Measurements from ENCODE around the gene EVL. TPM values are rescaled to one million over a fixed set of nuclear protein-coding genes. Genes with fewer than 3 reads are reported as not detected.

The EVL gene
- total RNA-seq, 2 donors from 2014 or later, result 42.5 to 98.4 TPM

GRCh38 chr14:100077441-100077840, 12.2 kb downstream of the EVL start:
- H3K9me3 ChIP-seq, result no peaks in the 10 kb centered on the region
- no peak overlapping the region for H3K27ac ChIP-seq
- intact Hi-C loops (cut with DNase I), result no loop called here
- H3K4me3 ChIP-seq, result no peak overlapping the region
- 96% methylated on average over 9 of the region's 9 CpGs for WGBS
- no peak for TF ChIP-seq POLR2AphosphoS5 (IDR thresholded peaks at IDR 0.05)
- TF ChIP-seq CTCF (IDR thresholded peaks at IDR 0.05), result no peak
- no peak for TF ChIP-seq POLR2A (IDR thresholded peaks at IDR 0.05)
- DNase-seq (ENCODE audit: low spot score), result no peak
- H3K27me3 ChIP-seq (replicated peaks; ENCODE audit: insufficient read depth), result no peaks in the 10 kb centered on the region
- H3K4me1 ChIP-seq (replicated peaks), result peaks cover 10% of the 10 kb centered on the region
- H3K36me3 ChIP-seq, result no peaks in the 10 kb centered on the region

GRCh38 chr14:100078216-100078803, 13.1 kb downstream of the EVL start:
- WGBS, result 86% methylated on average over 10 of the region's 10 CpGs
- Histone ChIP-seq H3K27me3 (replicated peaks; ENCODE audit: insufficient read depth) (no peaks in the 10 kb centered on the region), H3K9me3 (no peaks in the 10 kb centered on the region), H3K27ac (no peak overlapping the region), H3K36me3 (no peaks in the 10 kb centered on the region), H3K4me1 (replicated peaks) (peaks cover 10% of the 10 kb centered on the region), H3K4me3 (no peak overlapping the region)
- DNase-seq (ENCODE audit: low spot score), result no peak
- TF ChIP-seq POLR2AphosphoS5 (IDR thresholded peaks at IDR 0.05), result no peak
- no peak for TF ChIP-seq POLR2A (IDR thresholded peaks at IDR 0.05)
- TF ChIP-seq CTCF (IDR thresholded peaks at IDR 0.05), result no peak
- intact Hi-C loops (cut with DNase I), result no loop called here

GRCh38 chr14:100078997-100079725, 13.9 kb downstream of the EVL start:
- no peak for DNase-seq (ENCODE audit: low spot score)
- Histone ChIP-seq H3K27me3 (replicated peaks; ENCODE audit: insufficient read depth) (no peaks in the 10 kb centered on the region), H3K9me3 (no peaks in the 10 kb centered on the region), H3K36me3 (no peaks in the 10 kb centered on the region), H3K4me1 (replicated peaks) (peaks cover 7% of the 10 kb centered on the region), H3K4me3 (no peak overlapping the region), H3K27ac (no peak overlapping the region)
- WGBS, result 48% methylated on average over 9 of the region's 9 CpGs
- TF ChIP-seq CTCF (IDR thresholded peaks at IDR 0.05) (no peak), POLR2A (IDR thresholded peaks at IDR 0.05) (no peak)
- intact Hi-C loops (cut with DNase I), result loop anchor here (1.0 kb wide), 1 partner anchor 29 kb away; no protein-coding TSS in a partner anchor

GRCh38 chr14:100079726-100080005, 14.4 kb downstream of the EVL start:
- DNase-seq (ENCODE audit: low spot score), result no peak
- WGBS, result 79% methylated on average over 5 of the region's 5 CpGs
- Histone ChIP-seq H3K36me3 (no peaks in the 10 kb centered on the region), H3K4me1 (replicated peaks) (peaks cover 4% of the 10 kb centered on the region), H3K4me3 (no peak overlapping the region), H3K9me3 (no peaks in the 10 kb centered on the region), H3K27me3 (replicated peaks; ENCODE audit: insufficient read depth) (no peaks in the 10 kb centered on the region), H3K27ac (no peak overlapping the region)
- no peak for TF ChIP-seq POLR2A (IDR thresholded peaks at IDR 0.05)
- no peak for TF ChIP-seq CTCF (IDR thresholded peaks at IDR 0.05)
- TF ChIP-seq POLR2AphosphoS5 (IDR thresholded peaks at IDR 0.05), result no peak
- intact Hi-C loops (cut with DNase I), result loop anchor here (1.0 kb wide), 1 partner anchor 29 kb away; no protein-coding TSS in a partner anchor

GRCh38 chr14:100080206-100080605, 15.0 kb downstream of the EVL start:
- Histone ChIP-seq H3K27ac (no peak overlapping the region), H3K9me3 (no peaks in the 10 kb centered on the region), H3K4me1 (replicated peaks) (peaks cover under 1% of the 10 kb centered on the region), H3K36me3 (no peaks in the 10 kb centered on the region), H3K4me3 (no peak overlapping the region), H3K27me3 (replicated peaks; ENCODE audit: insufficient read depth) (no peaks in the 10 kb centered on the region)
- 96% methylated on average over 5 of the region's 5 CpGs for WGBS
- no peak for DNase-seq (ENCODE audit: low spot score)
- TF ChIP-seq CTCF (IDR thresholded peaks at IDR 0.05) (no peak), POLR2AphosphoS5 (IDR thresholded peaks at IDR 0.05) (no peak), POLR2A (IDR thresholded peaks at IDR 0.05) (no peak)
- intact Hi-C loops (cut with DNase I), result no loop called here

All from prostate gland (tissue), 2 donors.